CD8-positive, alpha-beta memory T cell (primary cell): ENCODE results near the gene GSG1L. TPM values are rescaled to one million over a fixed set of nuclear protein-coding genes. Genes with fewer than 3 reads are reported as not detected.

Experiments
- CTCF ChIA-PET: fragments of 350-600 bp; sonication (Branson Sonifier 250); formaldehyde crosslinking; loops from one replicate; lab custom pipeline; 2021; ENCODE audit warnings: antibody characterized with exemption; lab: Charles Lee
- POLR2A ChIA-PET: fragments of 350-600 bp; sonication (Branson Sonifier 250); formaldehyde crosslinking; loops from one replicate; lab custom pipeline; 2021; ENCODE audit warnings: antibody characterized with exemption; lab: Charles Lee
- DNase-seq, 5 donors: peaks; one replicate each; pipeline versions ENCODE4 v3.0.0 to v3.0.0-alpha.2; 2020 to 2022; ENCODE audit warnings: mixed read lengths in 1 of 5
- H3K27ac ChIP-seq: one replicate; pipeline ENCODE4 v1.7.0; 2013; ENCODE audit warnings: low read depth, mild to moderate bottlenecking, low read length, moderate library complexity
- H3K27me3 ChIP-seq: 2 replicates; pipeline ENCODE4 v1.7.0; 2013; ENCODE audit warnings: low read length, mild to moderate bottlenecking; ENCODE audit not compliant: insufficient read depth, poor library complexity, severe bottlenecking
- H3K36me3 ChIP-seq: 2 replicates; pipeline ENCODE4 v1.7.0; 2013; ENCODE audit warnings: mild to moderate bottlenecking, low read length, moderate library complexity; ENCODE audit not compliant: insufficient read depth
- H3K4me1 ChIP-seq: 2 replicates; pipeline ENCODE4 v1.7.0; 2013; ENCODE audit warnings: mild to moderate bottlenecking, low read length, moderate library complexity; ENCODE audit not compliant: insufficient read depth
- H3K4me3 ChIP-seq: 2 replicates; pipeline ENCODE4 v1.7.0; 2013; ENCODE audit warnings: mild to moderate bottlenecking, low read length
- H3K9me3 ChIP-seq: 2 replicates; pipeline ENCODE4 v1.7.0; 2013; ENCODE audit warnings: mild to moderate bottlenecking, low read length
- H3K27ac Mint-ChIP-seq, 8 donors: one replicate each; pipeline ENCODE4 v1.8.0; 2020 to 2021; ENCODE audit warnings: mixed read lengths in 8 of 8, mild to moderate bottlenecking in 6 of 8, inconsistent platforms in 3 of 8, moderate library complexity in 3 of 8
- H3K27me3 Mint-ChIP-seq, 2 donors: one replicate each; pipeline ENCODE4 v1.8.0; 2020 to 2021; ENCODE audit warnings: mixed read lengths in 2 of 2, mild to moderate bottlenecking in 1 of 2, moderate library complexity in 1 of 2
- H3K36me3 Mint-ChIP-seq, 3 donors: one replicate each; pipeline ENCODE4 v1.8.0; 2020 to 2021; ENCODE audit warnings: mixed read lengths in 3 of 3, inconsistent platforms in 1 of 3, mild to moderate bottlenecking in 1 of 3
- H3K4me1 Mint-ChIP-seq, 3 donors: one replicate each; pipeline ENCODE4 v1.8.0; 2020 to 2021; ENCODE audit warnings: mixed read lengths in 3 of 3, inconsistent platforms in 1 of 3, mild to moderate bottlenecking in 1 of 3
- H3K4me3 Mint-ChIP-seq, 7 donors: one replicate each; pipeline ENCODE4 v1.8.0; 2020 to 2021; ENCODE audit warnings: mixed read lengths in 7 of 7, mild to moderate bottlenecking in 6 of 7, moderate library complexity in 4 of 7, inconsistent platforms in 2 of 7
- H3K9me3 Mint-ChIP-seq, 5 donors: one replicate each; pipeline ENCODE4 v1.8.0; 2020 to 2022; ENCODE audit warnings: mixed read lengths in 5 of 5, mild to moderate bottlenecking in 3 of 5, moderate library complexity in 2 of 5, inconsistent platforms in 1 of 5
- polyA plus RNA-seq: library from polyadenylated mRNA; unstranded; fragments of 300-500 nt; fragmentation: Illumina TruSeq; gene quantifications from one replicate; pipeline ENCODE4 v1.2.3, GENCODE V29; 2021
- total RNA-seq, 2 experiments: library from RNA; stranded (reverse); gene quantifications; one replicate each; pipeline ENCODE4 v1.2.3, GENCODE V29; 2021

GSG1L gene
- total and polyA plus RNA-seq, 3 experiments from 2014 or later: 0.18 TPM; not detected in 2

DNA sequence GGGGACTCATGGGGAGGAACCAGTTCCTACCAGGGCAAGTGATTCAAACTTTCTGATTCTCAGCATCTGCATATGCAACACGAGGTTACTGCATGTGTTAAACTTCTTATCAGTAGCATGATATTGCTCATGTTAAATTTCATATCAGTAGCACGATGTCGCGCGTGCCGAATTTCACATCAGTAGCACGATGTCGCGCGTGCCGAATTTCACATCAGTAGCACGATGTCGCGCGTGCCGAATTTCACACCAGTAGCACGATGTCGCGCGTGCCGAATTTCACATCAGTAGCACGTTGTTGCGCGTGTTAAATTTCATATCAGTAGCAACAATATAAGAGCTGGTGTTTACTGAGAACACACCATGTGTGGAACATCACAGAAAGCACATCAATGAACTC, 221.6 kb downstream of the GSG1L start:
- Mint-ChIP-seq H3K4me1 (no peaks in the 10 kb centered on the region), H3K27ac (no peak overlapping the region), H3K27me3 (peaks cover 32 to 47% of the 10 kb centered on the region in 2 donors), H3K4me3 (no peak overlapping the region), H3K36me3 (no peaks in the 10 kb centered on the region), H3K9me3 (peaks cover 0 to 3% (median under 1%) of the 10 kb centered on the region in 5 donors)
- H3K4me3 ChIP-seq: no peak overlapping the region
- no peaks in the 10 kb centered on the region for H3K9me3 ChIP-seq
- ChIA-PET CTCF (no interaction called here), POLR2A (no interaction called here)
- no peaks in the 10 kb centered on the region for H3K36me3 ChIP-seq
- no peak for DNase-seq
- no peaks in the 10 kb centered on the region for H3K4me1 ChIP-seq
- no peak overlapping the region for H3K27ac ChIP-seq
- no peaks in the 10 kb centered on the region for H3K27me3 ChIP-seq

DNA sequence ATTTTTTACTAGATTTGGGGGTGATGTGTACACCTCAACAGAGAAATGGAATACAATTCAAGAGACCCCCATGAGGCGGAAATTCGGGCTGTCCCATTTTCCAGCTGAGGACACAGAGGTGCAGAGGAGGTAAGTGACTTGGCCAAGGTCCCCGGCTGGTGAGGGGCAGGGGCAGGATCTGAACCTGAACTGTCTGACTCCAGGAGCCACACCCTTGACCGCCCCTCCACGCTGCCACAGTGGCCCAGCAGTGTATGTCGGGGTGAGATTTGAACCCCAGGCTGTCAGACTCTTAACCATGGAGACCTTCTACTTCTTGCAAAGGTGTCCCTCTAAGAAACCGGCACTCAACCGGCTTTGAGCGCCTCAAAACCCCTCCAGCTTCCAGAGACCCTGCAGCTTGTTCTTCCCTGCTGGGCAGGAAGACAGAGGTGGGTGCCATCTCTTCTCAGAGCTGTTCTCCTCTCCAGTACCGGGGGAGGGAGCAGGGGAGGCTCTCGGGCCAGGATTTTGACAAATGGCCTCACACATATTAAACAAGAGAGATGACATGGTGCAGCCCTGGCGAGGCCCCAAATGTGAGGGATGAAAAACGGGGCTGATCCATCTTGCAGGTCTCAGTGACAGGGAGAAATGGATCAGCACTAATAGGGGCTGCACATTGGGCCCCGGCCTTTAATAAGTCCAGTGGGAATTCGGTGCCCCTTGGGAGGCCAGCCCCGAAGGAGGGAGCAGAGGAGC, 222.3 kb downstream of the GSG1L start:
- H3K36me3 ChIP-seq: no peaks in the 10 kb centered on the region
- no peaks in the 10 kb centered on the region for H3K36me3 Mint-ChIP-seq
- H3K9me3 ChIP-seq: no peaks in the 10 kb centered on the region
- H3K27me3 Mint-ChIP-seq: peaks cover 35 to 53% of the 10 kb centered on the region in 2 donors
- no peak overlapping the region for H3K27ac Mint-ChIP-seq
- no peak overlapping the region for H3K4me3 ChIP-seq
- H3K9me3 Mint-ChIP-seq: peaks cover 0 to 7% (median 6%) of the 10 kb centered on the region in 5 donors
- CTCF ChIA-PET: no interaction called here
- H3K4me3 Mint-ChIP-seq: no peak overlapping the region
- no peaks in the 10 kb centered on the region for H3K4me1 ChIP-seq
- H3K27ac ChIP-seq: no peak overlapping the region
- POLR2A ChIA-PET: no interaction called here
- H3K27me3 ChIP-seq: no peaks in the 10 kb centered on the region
- no peak for DNase-seq
- H3K4me1 Mint-ChIP-seq: no peaks in the 10 kb centered on the region

DNA sequence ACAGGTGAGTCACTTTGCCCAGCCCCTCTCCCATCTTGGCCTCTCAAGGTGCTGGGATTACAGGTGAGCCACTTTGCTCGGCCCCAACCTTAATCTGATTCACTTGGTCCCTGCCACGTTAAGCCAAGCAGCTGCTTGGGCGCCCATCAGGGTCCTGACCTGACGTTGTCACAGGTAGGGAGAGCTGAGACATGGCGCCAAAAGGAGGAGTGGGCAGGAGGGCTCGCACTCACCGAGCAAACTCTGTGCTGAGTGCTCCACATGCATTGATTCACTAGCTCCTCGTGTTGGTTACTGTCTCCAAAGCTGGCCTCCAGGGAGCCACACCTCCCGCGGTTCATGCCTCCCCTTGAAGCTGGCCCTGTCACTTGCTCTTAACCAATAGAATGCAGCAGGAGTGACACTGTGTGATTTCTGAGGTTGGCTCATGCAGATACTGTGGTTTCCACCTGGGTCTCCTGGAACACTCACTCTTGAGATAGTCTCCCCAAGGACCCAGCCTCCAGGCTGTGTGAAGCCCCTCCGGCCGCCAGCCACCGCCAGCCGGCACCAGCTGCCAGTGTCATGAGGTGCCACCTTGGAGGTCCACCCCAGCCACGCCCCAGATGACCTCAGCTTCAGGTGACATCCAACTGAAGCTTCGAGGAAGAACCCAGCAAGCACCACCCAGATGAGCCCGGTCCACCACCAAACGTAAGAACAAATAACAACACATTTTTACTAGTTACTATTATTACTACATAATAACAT, 223.0 kb downstream of the GSG1L start:
- H3K36me3 Mint-ChIP-seq: no peaks in the 10 kb centered on the region
- Histone ChIP-seq H3K9me3 (no peaks in the 10 kb centered on the region), H3K27me3 (no peaks in the 10 kb centered on the region), H3K36me3 (no peaks in the 10 kb centered on the region), H3K4me3 (no peak overlapping the region), H3K4me1 (no peaks in the 10 kb centered on the region), H3K27ac (no peak overlapping the region)
- ChIA-PET POLR2A (no interaction called here), CTCF (no interaction called here)
- H3K27ac Mint-ChIP-seq: no peak overlapping the region
- peaks cover 0 to 9% (median 6%) of the 10 kb centered on the region in 5 donors for H3K9me3 Mint-ChIP-seq
- no peak overlapping the region for H3K4me3 Mint-ChIP-seq
- H3K4me1 Mint-ChIP-seq: no peaks in the 10 kb centered on the region
- no peak for DNase-seq
- H3K27me3 Mint-ChIP-seq: peaks cover 31 to 50% of the 10 kb centered on the region in 2 donors

- H3K27me3 ChIP-seq: no peaks in the 10 kb centered on the region
- POLR2A ChIA-PET: no interaction called here
These were observed 224.1 kb downstream of the GSG1L start for GRCh38 chr16:27839419-27839818.

DNA sequence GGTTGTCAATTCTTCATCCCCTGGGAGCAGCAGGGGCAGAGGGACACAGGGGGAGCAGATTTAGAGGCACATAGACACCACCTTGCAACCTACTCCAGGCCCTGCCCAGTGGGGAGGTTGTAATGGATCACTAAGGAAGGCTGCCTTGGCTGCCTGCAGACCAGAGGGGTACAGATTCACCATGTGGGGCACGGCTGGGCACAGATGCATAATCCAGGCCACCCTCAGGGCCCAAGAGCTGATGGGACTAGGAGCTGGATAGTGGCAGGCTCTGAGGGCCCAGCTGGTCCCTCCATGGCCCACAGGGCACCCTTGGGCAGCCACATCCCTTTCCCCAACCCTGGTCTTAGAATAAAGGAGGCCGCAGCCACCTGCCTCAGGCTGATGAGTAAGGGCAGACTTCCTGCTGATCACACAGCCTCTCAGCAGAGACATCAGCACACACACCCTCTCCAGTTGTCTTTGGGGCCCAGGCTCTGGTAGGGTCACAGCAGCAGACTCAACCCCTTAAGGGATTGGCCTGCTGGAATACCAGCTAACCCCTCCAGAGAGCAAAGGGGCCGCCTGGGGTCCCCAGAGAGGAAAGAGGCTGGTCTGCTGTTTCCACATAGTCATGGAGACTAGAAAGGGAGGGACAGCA, 224.9 kb downstream of the GSG1L start:
- Mint-ChIP-seq H3K4me1 (no peaks in the 10 kb centered on the region), H3K36me3 (no peaks in the 10 kb centered on the region), H3K27ac (peak overlapping the region in 1 of 8 donors; percentile 38), H3K27me3 (peaks cover 23 to 45% of the 10 kb centered on the region in 2 donors), H3K4me3 (no peak overlapping the region), H3K9me3 (peaks cover 0 to 9% (median 6%) of the 10 kb centered on the region in 5 donors)
- ChIA-PET POLR2A (no interaction called here), CTCF (no interaction called here)
- Histone ChIP-seq H3K27ac (no peak overlapping the region), H3K27me3 (no peaks in the 10 kb centered on the region), H3K4me3 (no peak overlapping the region), H3K36me3 (no peaks in the 10 kb centered on the region), H3K9me3 (no peaks in the 10 kb centered on the region), H3K4me1 (no peaks in the 10 kb centered on the region)
- no peak for DNase-seq

More at GRCh38 chr16:27839419-27839818, 224.1 kb downstream of the GSG1L start:
- peaks cover 29 to 50% of the 10 kb centered on the region in 2 donors for H3K27me3 Mint-ChIP-seq
- Histone ChIP-seq H3K27ac (no peak overlapping the region), H3K9me3 (no peaks in the 10 kb centered on the region), H3K4me3 (no peak overlapping the region), H3K4me1 (no peaks in the 10 kb centered on the region), H3K36me3 (no peaks in the 10 kb centered on the region)
- no peaks in the 10 kb centered on the region for H3K4me1 Mint-ChIP-seq
- peaks cover 0 to 9% (median 6%) of the 10 kb centered on the region in 5 donors for H3K9me3 Mint-ChIP-seq
- H3K27ac Mint-ChIP-seq: peak overlapping the region in 1 of 8 donors; percentile 56
- CTCF ChIA-PET: no interaction called here
- no peak overlapping the region for H3K4me3 Mint-ChIP-seq
- no peak for DNase-seq
- no peaks in the 10 kb centered on the region for H3K36me3 Mint-ChIP-seq

DNA sequence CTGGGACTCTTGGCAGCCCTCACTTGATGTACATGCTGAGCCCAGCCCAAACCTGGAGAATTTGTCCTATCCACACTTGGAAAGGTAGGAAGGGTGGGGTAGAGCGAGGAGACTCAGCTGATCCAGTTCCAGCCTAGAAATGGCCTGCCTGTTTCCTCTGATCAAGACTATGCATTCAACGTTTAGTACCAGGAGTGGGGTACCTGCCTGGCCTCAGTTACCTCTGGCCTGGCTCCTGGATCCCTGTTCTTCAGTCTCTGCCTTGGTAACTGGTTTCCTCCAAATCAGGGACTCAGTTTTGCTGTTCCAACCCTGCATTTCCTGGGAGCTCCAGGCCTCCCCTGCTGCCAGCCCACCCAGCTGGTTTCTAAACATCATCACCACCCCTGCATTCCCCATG, 233.5 kb downstream of the GSG1L start:
- no peak overlapping the region for H3K27ac Mint-ChIP-seq
- H3K9me3 Mint-ChIP-seq: peaks cover 4 to 20% (median 11%) of the 10 kb centered on the region in 5 donors
- ChIA-PET POLR2A (no interaction called here), CTCF (no interaction called here)
- H3K9me3 ChIP-seq: no peaks in the 10 kb centered on the region
- H3K4me3 ChIP-seq: no peak overlapping the region
- H3K27ac ChIP-seq: no peak overlapping the region
- no peaks in the 10 kb centered on the region for H3K27me3 ChIP-seq
- no peak overlapping the region for H3K4me3 Mint-ChIP-seq
- H3K36me3 ChIP-seq: no peaks in the 10 kb centered on the region
- no peaks in the 10 kb centered on the region for H3K4me1 Mint-ChIP-seq
- no peaks in the 10 kb centered on the region for H3K4me1 ChIP-seq
- H3K27me3 Mint-ChIP-seq: peaks cover 5 to 14% of the 10 kb centered on the region in 2 donors
- H3K36me3 Mint-ChIP-seq: peaks cover 0 to 4% (median 2%) of the 10 kb centered on the region in 3 donors
- DNase-seq: no peak

DNA sequence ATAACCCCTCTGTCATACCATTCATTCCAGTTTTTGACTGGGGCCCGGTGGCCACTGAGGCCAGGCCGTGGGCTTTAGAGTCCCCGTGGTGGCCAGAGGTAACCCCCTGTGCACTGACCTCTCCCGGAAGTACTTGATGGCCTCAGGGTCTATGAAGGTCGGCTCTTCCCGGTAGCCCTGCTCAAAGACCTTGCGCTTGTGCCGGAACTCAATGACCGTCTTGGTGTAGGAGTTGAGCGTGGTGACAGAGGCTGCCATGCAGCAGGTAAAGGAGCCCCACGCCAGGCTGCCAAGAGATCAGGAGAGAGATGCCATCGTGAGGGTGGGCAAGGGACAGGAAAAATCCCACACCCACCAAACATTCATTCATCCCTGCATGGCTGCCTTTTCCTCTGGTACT, 234.8 kb downstream of the GSG1L start:
- CTCF ChIA-PET: no interaction called here
- no peaks in the 10 kb centered on the region for H3K27me3 ChIP-seq
- peaks cover 0 to 4% (median 2%) of the 10 kb centered on the region in 3 donors for H3K36me3 Mint-ChIP-seq
- peak overlapping the region in 1 of 8 donors; percentile 51 for H3K27ac Mint-ChIP-seq
- no peak for DNase-seq
- no peaks in the 10 kb centered on the region for H3K36me3 ChIP-seq
- H3K9me3 Mint-ChIP-seq: peaks cover 4 to 20% (median 11%) of the 10 kb centered on the region in 5 donors
- H3K9me3 ChIP-seq: no peaks in the 10 kb centered on the region
- POLR2A ChIA-PET: no interaction called here
- H3K4me1 ChIP-seq: no peaks in the 10 kb centered on the region
- H3K27me3 Mint-ChIP-seq: peaks cover 5 to 16% of the 10 kb centered on the region in 2 donors
- H3K27ac ChIP-seq: no peak overlapping the region
- H3K4me3 Mint-ChIP-seq: no peak overlapping the region
- no peak overlapping the region for H3K4me3 ChIP-seq
- H3K4me1 Mint-ChIP-seq: no peaks in the 10 kb centered on the region

DNA sequence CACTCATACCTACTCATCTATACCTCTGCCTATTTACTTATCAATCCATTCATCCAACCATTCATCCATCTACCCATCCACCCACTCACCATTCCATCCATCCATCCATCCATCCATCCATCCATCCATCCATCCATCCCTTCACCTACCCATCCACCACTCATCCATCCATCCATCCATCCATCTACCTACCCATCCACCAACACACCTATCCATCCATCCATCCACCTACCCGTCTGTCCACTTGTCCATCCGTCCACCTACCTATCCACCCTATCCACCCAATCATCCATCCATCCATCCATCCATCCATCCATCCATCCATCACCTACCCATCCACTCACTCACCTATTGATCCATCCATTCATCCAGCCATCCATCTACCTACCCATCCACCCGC, 235.7 kb downstream of the GSG1L start:
- Mint-ChIP-seq H3K9me3 (peaks cover 4 to 20% (median 11%) of the 10 kb centered on the region in 5 donors), H3K27ac (no peak overlapping the region), H3K36me3 (peaks cover 0 to 4% (median 2%) of the 10 kb centered on the region in 3 donors), H3K4me1 (no peaks in the 10 kb centered on the region), H3K4me3 (no peak overlapping the region), H3K27me3 (peaks cover 5 to 13% of the 10 kb centered on the region in 2 donors)
- H3K4me1 ChIP-seq: no peaks in the 10 kb centered on the region
- ChIA-PET CTCF (no interaction called here), POLR2A (no interaction called here)
- H3K27ac ChIP-seq: no peak overlapping the region
- DNase-seq: no peak
- H3K4me3 ChIP-seq: no peak overlapping the region
- H3K36me3 ChIP-seq: no peaks in the 10 kb centered on the region
- no peaks in the 10 kb centered on the region for H3K9me3 ChIP-seq
- no peaks in the 10 kb centered on the region for H3K27me3 ChIP-seq
